ENCODE measurements around the gene WDR20.

- no peak for TF ChIP-seq MAX (CRISPR knock-in tag; IDR thresholded peaks at IDR 0.05)
- TF ChIP-seq, protein P1, sequence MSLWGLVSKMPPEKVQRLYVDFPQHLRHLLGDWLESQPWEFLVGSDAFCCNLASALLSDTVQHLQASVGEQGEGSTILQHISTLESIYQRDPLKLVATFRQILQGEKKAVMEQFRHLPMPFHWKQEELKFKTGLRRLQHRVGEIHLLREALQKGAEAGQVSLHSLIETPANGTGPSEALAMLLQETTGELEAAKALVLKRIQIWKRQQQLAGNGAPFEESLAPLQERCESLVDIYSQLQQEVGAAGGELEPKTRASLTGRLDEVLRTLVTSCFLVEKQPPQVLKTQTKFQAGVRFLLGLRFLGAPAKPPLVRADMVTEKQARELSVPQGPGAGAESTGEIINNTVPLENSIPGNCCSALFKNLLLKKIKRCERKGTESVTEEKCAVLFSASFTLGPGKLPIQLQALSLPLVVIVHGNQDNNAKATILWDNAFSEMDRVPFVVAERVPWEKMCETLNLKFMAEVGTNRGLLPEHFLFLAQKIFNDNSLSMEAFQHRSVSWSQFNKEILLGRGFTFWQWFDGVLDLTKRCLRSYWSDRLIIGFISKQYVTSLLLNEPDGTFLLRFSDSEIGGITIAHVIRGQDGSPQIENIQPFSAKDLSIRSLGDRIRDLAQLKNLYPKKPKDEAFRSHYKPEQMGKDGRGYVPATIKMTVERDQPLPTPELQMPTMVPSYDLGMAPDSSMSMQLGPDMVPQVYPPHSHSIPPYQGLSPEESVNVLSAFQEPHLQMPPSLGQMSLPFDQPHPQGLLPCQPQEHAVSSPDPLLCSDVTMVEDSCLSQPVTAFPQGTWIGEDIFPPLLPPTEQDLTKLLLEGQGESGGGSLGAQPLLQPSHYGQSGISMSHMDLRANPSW (CRISPR knock-in tag; conservative IDR thresholded peaks at IDR 0.05; ENCODE audit: low read depth) = no peak
- TF ChIP-seq CTCF (IDR thresholded peaks at IDR 0.05) = no peak
- no peak for TF ChIP-seq ESRRA (CRISPR knock-in tag; IDR thresholded peaks at IDR 0.05; ENCODE audit: borderline replicate concordance)
Observed at GRCh38 chr14:102213984-102214658, 74.4 kb downstream of the WDR20 start.

Data from WTC11 (cell line).